NAMALWA (cell line): ENCODE measurements around the gene LMNB1.
A peak's percentile ranks its signal among the peaks of the same experiment; 100 is the strongest.
"Not testable (repeated sequence)": the region's sequence is repeated elsewhere in the genome, so short reads cannot be mapped to it uniquely, and the experiment has no call there.

Experiments used
- DNase-seq: peaks from one replicate; pipeline ENCODE4 v3.0.0-alpha.2; 2015; ENCODE audit warnings: low spot score

Gene LMNB1, protein sequence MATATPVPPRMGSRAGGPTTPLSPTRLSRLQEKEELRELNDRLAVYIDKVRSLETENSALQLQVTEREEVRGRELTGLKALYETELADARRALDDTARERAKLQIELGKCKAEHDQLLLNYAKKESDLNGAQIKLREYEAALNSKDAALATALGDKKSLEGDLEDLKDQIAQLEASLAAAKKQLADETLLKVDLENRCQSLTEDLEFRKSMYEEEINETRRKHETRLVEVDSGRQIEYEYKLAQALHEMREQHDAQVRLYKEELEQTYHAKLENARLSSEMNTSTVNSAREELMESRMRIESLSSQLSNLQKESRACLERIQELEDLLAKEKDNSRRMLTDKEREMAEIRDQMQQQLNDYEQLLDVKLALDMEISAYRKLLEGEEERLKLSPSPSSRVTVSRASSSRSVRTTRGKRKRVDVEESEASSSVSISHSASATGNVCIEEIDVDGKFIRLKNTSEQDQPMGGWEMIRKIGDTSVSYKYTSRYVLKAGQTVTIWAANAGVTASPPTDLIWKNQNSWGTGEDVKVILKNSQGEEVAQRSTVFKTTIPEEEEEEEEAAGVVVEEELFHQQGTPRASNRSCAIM

DNA sequence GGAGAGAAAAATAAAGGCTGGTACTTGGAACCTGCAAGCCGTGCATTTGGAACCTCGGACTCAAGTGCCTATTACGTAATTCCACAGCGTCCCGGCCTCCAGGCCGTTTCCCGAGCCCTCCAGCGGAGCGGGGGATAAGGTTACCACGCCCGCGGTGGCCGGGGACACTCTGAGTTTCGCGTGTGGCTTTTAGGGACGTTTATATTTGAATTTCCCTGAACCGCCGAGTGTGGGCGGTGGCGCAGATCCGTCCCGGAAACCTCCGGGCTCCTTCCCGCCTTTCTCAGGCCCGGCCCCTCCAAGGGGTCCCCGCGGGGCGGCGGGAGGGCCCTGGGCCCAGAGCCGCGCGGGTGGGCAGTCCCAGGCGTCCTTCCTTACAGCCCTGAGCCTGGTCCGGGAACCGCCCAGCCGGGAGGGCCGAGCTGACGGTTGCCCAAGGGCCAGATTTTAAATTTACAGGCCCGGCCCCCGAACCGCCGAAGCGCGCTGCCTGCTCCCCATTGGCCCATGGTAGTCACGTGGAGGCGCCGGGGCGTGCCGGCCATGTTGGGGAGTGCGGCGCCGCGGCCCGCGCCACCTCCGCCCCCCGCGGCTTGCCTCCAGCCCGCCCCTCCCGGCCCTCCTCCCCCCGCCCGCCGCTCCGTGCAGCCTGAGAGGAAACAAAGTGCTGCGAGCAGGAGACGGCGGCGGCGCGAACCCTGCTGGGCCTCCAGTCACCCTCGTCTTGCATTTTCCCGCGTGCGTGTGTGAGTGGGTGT is at the start of gene LMNB1:
LMNB1 (plus strand) TSS at position 638 of the 758 bp plus-strand sequence. CDS start 373 bp downstream, outside the sequence.
- peak; percentile 95 for DNase-seq

DNA sequence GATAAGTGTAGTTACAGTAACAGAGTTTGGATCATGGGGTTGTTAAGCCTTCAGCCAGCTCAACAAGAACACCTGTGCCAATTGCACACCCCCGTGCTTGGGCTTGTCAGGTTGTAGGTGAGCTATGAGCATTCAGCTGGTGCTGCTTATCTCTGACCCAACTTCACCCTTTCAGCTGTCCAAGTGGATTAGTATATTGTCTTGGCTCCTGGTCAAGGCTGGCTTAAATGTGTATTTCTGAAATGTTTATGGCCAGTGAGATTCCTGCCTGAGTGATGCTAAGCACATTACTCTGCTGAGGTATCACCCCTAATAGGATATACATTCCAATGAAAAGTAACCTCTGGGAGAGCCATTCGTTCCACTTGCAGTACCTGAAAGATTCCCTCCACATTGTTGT is 44.2 kb upstream of the LMNB1 start:
- DNase-seq: no peak

DNA sequence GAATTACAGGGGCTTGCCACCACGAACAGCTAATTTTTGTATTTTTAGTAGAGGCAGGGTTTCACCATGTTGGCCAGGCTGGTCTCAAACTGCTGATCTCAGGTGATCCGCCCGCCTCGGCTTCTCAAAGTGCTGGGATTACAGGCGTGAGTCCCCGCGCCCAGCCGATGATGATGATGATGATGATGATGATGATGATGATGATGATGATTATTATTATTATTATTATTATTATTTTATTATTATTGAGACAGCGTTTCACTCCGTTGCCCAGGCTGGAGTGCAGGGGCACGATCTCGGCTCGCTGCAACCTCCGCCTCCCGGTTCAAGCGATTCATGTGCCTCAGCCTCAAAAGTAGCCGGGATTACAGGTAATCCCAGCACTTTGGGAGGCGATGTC is 42.4 kb upstream of the LMNB1 start:
- DNase-seq: not testable (repeated sequence)

DNA sequence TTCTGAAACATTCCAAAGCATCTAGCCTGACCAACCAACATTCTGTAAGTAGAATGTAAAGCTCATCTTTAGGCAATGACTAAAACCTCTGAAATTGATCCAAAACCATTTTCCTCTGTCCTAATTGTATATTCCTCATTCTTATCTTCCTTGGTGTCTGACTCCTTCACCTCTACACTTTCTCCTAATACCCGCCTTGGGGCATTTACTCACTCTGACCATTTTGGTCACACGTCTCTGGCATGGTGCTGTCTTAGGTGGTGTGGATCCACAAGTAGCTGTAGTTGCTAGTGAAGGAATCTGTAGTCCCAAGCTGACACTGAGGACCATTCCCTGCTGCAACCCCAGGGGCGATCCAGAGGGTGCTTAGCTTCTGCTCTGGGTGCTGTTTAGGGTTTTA is 40.8 kb upstream of the LMNB1 start:
- no peak for DNase-seq

DNA sequence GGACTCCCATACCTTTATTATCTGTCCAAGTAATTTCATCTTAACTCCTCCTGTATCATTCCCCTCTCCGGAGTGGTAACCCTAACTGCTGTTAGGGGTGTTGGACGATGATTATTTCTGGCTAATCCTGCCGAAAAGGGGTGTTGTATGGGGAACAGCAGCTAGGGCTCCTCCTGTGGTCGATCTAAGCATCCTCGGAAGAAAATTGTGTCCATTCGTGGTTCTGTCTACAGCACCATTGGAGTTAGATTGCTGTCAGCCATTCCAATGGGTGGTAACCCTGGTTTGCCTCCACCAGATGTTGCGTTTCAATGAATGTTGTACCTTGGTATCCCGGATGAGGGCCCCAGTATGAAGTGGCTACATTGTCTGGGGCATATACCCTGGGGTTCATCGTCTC is 35.6 kb upstream of the LMNB1 start:
- DNase-seq: no peak

DNA sequence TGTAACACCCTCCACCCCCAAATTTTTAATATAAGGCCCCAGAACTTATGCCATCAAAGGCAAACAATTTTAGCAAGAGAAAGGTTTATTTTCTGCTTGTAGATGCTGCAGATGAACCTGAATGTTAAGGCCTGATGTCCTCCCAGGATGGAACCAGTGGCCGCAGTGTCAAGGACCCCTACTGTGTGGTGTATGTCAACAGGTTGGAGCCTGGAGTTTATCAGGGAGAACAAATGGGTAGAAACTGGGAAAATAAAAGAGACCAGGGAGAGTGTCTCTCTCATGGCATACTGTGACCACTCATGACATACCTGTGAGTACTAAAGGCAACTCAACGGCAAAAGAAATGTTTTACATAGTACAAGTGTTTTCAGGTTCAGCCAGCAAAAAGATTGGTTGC is 34.5 kb upstream of the LMNB1 start:
- DNase-seq: no peak

DNA sequence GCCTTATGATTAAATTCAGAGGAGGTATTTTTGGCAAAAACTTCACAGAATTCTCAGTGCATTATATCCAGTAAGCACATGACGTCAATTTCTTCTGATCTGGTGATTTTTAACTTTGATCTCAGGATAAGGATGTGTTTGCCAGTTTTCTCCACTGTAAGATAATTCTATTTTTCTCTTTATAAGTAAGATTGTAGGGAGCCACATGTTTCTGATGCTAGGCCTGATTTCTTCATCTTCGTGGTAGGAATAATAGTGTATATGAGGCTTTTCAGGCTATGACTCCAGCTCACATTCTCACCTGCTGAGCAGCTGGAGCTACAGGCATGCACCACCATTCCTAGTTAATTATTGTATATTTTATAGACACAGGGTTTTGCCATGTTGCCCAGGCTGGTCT is 32.1 kb upstream of the LMNB1 start:
- no peak for DNase-seq

DNA sequence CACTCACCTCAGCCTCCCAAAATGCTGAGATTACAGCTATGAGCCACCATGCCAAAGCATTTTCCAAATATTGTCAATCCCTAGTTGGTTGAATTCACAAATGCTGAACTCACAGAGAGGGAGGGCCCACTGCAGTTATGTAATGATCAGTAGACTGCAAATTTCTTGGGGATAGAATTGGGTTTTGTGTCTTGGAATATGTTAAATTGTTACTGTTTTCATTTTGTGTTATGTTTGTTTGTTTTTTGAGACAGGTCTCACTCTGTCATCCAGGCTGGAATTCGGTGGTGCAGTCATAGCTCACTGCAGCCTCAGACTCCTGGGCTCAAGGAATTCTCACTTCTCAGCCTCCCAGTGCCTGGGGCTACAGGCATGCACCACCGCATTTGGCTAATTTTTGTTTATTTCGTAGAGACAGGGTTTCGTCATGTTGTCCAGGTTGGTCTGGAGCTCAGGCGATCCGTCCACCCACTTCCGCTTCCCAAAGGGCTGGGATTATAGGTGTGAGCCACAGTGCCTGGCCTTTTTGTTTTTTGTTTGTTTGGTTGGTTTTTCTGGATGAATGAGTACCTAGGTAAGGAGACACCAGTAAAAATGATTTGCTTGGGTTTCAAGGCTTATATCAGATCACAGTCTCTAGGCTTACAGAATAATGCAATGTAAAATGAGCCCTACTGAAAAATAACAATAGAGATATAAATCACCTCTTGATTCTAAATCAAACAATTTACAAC is 31.5 kb upstream of the LMNB1 start:
- no peak for DNase-seq

DNA sequence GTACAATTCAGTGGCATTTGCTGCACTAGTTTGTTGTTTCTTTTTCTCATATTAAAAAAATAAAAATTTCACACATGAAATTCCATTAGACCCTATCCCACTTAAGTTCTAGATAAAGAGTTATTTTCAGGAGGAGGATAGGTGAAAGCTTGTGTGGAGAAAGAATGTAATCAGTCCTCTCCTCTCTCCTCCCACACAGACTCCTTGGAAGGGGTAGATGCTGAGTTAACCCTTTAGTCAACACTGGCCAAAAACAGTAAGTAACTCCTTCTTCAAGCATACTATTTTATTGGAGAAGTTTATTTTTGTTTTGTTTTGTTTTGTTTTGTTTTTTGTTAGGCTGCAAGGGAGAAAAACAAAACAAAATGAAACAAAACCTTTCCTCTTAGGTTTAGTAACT is 30.6 kb upstream of the LMNB1 start:
- DNase-seq: no peak

DNA sequence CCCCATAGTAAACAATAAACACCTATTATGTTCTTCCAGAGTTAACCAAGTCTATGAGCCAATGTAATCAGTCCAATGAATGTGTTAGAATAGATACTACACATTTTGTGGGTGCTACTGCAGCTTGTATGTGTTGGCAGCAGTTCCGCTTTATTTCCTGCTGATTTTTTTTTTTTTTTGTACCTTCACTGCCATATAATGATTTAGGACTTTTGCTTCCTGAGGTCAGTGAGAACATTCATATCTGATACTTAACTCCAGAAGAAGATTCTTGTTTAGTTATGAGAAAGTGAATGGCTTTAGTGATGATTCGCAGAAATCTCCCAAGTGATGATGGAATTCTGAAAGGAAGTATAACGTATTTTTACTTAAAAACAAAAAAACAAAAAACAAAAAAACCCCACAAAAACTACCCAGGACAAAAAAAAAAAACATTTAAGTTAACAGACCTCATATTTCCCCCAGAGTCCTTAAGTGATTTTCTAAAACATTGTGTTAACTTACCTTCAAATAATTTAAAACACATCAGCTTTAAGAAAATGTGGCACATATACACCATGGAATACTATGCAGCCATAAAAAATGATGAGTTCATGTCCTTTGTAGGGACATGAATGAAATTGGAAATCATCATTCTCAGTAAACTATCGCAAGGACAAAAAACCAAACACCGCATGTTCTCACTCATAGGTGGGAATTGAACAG is 24.7 kb upstream of the LMNB1 start:
- DNase-seq: no peak

DNA sequence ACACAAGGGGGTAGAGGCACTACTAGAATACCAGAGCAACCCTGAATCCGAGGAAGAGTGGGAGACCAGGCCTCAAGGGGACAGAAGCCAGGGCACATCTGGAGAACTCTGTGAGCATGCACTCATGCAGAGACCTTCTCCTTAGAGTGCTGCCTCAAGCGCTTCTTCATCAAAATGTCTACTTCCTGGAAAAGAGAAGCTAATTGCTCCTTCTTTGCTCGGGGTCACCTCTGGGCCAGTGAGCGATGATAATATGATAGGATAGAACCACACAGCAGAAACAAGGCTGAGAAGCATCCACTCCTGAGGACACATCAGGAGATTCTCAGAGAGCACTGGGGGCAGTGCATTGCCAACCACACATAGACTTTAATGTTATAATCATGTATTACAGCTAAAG is 23.7 kb upstream of the LMNB1 start:
- DNase-seq: no peak

DNA sequence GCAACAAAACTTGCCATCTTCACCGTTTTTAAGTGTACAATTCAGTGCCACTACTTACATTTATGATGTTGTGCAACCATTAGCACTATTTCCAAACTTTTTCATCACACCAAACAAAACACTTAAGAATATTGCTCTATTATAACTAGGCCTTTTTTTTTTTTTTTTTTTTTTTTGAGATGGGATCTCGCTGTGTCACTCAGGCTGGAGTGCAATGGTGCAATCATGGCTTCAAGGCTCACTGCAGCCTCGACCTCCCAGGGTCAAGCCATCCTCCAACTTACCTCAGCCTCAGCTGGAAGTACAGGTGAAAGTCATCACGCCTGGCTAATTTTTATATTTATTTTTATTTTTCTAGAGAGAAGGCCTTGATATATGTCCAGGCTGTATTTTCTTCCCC is 22.3 kb upstream of the LMNB1 start:
- DNase-seq: no peak

DNA sequence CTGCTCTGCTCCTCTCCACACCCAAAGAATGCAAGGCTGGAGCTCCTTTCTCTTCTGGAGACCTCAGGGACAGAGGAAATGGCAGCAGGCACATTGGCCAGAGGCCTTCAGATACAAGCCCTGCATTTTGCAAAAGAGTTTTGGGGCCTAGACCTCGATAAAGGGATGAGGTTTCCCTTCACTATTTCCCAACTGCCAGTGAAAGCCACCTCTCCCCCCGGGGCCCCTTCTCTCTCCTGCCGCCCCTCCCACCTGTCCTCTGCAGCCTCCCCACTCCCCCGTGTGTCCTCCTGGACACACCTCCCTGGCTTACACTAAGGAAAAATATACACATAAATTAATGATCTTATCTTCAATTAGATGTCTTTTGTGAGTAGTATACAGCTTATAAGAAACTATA is 21.3 kb upstream of the LMNB1 start:
- no peak for DNase-seq

DNA sequence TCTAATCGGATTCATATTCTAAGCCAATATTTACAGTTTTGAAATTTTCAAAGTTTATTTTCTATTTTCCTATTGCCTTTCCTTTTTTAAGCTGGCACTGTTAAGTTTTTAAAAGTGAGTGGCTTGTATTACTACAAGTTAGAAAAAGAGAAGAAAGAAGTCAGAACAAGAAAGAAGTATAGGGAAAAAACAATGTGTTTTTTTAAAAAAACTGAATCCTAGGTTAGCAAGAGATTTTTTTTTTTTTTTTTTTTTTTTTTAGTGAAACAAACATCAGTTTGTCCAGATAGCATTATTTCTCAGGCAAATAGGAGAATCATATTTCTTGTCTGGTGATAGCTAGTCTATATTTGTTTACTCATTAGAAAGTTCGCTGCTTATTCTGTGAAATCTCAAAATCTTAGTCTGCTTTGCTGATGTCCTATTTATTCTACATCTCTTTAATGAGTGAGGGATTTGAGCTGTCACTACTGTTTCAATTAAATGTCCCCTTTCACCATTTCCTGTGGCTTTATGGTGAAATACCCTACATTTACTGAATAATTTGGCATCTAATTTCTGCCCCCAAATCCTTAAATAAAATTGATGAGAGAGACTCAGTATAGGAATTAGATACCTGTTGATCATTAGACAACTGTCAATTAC is 19.1 kb upstream of the LMNB1 start:
- no peak for DNase-seq

DNA sequence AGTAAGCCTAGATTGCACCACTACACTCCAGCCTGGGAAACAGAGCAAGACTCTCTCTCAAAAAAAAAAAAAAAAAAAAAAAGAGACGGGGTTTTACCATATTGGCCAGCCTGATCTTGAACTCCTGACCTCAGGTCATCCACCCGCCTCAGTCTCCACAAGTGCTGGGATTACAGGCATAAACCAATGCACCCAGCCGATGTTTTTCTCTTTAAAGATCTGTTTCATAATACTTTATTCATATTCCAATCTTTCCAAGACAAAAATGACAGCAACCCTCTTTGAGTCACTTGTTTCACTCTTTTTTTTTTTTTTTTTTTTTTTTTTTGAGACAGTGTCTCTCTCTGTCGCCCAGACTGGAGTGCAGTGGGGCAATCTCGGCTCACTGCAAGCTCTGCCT is 13.6 kb upstream of the LMNB1 start:
- no peak for DNase-seq

DNA sequence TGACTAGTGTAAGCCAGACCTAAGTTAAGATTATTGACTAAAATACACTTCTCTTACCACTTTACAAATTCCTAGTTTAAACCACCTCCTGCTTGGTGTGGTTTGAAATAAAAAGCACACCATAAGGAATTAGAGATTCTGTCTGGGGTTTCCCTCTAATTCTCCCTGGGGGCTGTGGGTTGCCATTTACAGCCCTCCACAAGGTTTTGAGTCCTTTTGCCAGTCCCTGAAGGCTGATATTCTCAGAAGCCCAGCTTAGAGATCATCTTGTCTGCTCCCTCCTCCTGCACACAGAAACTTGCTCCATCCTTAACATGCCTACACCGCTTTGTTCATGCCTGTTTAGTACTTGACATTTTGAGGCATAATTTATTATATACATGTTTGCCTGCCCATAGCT is 7.2 kb upstream of the LMNB1 start:
- DNase-seq: no peak

DNA sequence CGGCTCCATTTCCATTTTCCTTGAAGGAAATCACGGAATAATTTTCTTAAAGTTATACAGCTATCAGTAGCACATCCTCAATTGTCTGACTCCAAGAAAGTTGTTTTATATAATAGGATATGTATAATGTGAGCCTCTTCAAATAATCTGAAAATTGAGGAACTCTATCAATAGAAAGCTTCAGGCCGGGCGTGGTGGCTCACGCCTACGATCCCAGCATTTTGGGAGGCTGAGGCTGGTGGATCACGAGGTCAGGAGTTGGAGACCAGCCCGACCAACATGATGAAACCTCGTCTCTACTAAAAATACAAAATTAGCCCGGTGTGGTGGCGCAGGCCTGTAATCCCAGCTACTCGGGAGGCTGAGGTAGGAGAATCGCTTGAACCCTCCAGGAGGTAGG is 3.4 kb upstream of the LMNB1 start:
- not testable (repeated sequence) for DNase-seq

DNA sequence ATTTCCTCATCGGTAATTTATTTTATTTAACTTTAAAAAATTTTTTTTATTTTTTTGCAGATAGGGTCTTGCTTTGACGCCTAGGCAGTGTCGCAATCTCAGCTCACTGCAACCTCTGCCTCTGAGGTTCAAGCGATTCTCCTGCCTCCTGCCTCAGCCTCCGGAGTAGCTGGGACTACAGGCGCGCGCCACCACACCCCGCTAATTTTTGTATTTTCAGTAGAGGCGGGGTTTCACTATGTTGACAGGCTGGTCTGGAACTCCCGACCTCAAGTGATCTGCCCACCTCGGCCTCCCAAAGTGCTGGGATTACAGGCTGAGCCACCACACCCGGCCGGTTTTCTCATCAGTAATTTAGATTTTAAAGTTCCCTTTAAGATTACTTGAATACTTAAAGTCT is 2.3 kb upstream of the LMNB1 start:
- DNase-seq: not testable (repeated sequence)

DNA sequence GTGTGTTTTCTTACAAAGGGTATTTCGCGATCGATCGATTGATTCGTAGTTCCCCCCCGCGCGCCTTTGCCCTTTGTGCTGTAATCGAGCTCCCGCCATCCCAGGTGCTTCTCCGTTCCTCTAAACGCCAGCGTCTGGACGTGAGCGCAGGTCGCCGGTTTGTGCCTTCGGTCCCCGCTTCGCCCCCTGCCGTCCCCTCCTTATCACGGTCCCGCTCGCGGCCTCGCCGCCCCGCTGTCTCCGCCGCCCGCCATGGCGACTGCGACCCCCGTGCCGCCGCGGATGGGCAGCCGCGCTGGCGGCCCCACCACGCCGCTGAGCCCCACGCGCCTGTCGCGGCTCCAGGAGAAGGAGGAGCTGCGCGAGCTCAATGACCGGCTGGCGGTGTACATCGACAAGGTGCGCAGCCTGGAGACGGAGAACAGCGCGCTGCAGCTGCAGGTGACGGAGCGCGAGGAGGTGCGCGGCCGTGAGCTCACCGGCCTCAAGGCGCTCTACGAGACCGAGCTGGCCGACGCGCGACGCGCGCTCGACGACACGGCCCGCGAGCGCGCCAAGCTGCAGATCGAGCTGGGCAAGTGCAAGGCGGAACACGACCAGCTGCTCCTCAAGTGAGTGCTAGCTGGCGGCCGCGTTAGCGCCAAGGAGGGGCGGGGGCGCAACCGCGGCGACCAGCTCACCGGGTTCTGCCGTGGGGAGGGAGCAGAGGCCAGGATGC is 480 bp downstream of the LMNB1 start:
- DNase-seq: peak; percentile 80

DNA sequence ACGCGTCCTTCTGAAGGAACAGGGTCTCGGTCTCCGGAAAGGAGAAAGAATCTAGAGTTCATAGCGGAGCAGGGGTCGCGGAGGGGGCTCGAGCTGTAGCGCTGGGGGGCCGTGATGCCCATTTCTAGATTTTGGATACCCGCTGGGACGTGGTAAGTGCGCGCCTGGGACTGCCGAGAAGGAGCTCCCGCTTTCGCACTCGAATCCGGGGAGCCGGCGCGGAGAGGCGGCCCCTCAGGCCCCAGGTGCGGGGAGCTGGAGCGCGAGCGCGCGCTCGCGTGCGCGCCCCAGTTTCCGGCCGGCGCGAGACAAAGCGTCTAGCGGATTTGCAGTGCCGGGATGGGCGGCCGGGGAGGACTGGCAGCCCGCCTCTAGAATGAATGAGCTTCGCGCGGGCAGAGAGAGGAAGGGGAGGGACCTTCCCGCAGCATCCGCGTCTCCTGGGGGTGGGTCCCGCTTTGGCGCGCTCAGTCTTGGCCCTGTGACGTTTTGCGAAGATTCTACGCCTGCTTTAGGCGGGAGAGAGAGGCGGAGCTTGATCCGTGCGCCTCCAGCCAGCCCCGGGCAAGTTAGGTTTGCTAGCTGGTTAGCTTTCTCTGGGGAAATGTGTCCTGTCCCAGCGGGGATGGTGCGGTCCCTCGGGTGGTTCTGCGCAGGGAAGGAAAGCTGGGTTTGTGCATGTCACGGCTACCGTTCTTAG is 1.2 kb downstream of the LMNB1 start:
- DNase-seq: peak; percentile 98
